HCEC 1CT (cell line): Measurements from ENCODE around the gene GALNT4.
A peak's percentile ranks its signal among the peaks of the same experiment; 100 is the strongest.

Experiments
- DNase-seq: peaks from one replicate; pipeline ENCODE4 v3.0.0-alpha.2; 2017

The GALNT4 gene

DNA sequence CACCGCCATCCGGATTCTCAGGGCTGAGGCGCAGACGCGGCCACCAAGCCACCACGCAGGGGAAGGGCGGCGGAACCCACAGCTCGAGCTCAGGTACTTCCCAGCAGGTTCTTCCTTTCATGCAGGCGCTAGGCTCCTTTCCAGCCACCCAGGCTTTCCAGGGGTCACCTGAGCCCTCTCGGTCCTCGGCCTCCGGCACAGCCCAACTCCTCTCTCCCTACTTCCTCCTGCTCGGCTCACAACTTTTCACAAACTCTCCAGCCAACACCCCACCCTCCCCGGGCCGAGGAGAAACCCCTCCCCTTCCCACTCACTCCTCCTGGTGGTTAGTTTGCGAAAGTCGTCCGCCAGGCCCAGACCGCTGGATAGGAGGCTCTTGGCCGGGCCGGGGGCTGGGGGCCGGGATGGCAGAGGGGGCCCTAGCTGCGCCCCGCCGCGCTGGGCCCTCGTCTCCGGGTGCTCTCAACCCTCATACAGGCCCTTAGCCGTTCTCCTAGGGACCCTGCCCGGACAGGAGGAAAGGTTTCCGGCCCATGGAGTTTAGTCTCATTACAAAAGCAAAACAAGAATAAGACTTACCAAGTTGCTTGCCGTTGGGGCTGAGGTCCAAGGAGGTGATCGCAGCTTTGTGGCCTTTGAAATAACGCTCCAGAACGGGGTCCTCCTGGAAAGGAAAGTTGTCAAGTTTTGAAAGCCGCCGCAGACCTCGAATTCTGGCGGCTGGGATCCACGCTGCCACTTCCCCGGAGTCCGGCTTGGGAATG, at the start of gene GALNT4:
Gene GALNT4, minus strand, starts transcription at position 256 of the 764 bp plus-strand sequence. Its CDS starts 247 bp downstream, at position 9.
- peak; percentile 81 for DNase-seq

- peak; percentile 25 for DNase-seq
Measured at GRCh38 chr12:89573051-89573810, 48.6 kb upstream of the GALNT4 start.

DNA sequence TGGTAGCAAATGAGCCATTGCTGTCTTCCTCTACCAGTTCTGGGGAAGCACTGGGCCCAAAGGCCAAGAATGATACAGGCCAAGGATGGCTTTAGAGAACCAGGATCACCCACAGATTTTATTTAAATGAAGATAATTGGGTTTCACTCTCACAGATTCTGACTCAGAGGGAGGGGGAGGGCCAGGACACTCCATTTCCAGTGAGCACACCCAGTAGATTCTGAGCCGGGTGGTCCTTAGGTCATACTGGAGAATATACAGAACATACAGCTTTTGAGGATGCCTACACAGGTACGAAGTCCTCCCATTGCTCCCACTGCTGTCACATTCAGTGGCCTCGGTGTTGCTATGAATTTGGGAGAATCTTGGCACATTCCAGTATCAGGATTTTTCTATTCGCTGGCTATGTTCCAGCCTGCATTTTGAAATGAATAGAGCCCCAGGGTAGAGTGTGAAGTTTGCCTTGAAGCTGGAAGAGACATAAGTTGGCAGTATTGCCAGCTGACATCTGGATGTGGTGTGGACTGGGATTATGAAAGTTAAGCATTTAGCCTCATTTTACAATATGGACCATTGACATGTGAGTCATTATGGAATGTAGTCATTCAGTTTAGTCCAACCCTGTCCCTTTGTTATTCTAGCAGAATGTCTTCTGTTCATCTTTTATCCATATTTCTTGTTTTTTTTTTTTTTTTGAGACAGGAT, 47.0 kb upstream of the GALNT4 start:
- DNase-seq: peak; percentile 79

DNA sequence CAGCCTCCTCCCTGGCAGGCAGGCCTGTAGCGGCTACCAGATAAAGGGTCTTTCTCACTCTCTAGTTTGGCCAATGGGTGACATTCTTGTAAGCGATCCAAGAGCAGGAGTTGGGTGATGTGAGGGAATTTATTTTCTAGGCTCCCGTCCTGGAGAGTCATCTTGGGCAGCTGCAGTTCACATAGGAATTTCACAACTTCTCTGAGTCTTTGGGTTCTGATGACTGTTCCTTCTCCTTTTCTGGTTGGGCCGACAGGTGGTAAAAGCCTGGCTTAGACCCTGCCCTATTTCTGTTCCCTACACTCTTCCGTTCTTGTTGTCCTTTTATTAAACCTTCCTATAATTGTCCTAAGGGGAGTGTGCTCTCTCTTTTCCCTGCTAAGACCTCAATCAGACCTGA, 43.9 kb upstream of the GALNT4 start:
- no peak for DNase-seq

DNA sequence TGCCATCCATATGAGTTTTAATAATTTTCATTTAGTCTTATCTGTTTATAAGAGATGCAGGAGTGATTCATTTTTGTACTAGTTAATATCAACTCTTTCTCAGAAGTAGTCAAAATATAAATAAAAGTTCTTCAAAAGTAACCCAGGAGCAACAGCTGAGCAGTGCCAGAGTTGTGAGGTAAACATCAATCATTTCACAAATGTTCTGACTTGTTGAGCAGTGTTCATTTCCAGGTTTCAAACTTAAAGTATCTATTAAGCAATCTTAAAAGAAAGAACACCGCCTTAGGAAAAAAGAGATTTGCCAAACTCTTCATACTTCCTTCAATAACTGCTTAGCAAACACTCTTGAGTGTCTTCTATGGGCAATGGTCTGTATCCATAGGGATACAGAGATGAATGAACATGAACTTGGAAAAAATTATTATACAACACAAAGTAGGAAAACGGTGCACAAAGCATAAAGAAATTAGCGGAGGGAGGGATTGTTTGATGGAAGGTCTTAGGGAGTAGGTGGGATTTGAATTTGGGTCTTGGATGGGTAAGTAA, 43.2 kb upstream of the GALNT4 start:
- DNase-seq: no peak

DNA sequence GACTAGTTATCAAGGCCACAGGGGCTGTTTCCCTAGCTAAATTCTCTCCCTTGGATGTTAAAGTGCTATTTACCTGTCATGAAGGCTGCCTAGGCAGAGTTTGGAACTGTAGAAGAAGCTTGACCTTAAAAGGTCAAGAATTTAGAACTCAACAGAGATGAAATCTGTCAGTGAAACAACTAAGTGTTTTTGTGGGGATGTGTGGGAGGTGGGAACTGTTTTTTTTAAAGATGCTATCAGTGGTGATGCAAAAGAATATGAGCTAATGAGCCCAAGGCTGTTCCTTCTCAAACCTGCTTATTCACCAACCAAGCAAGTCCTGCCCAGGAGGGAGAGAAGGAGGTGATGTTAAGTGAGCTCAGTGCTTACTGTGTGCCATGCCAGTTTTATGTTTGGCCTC, 42.0 kb upstream of the GALNT4 start:
- DNase-seq: no peak

DNA sequence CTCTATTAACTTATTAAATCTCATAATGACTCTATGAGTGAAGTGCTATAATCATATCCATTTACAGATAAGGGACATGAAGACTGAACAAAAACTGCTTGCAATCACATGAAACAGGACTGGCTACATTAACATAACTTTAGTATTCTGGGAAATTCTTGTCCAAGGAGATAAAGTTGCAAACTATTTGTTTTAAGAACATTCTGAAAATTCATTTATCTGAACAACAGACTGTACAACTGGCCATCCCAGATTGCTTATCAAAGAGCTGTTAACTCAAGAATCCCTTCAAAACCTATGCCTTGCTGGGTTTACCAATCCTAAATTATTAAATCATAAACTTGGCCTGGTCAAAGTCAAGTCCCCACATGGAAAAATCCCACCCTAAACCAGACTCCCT, 40.4 kb upstream of the GALNT4 start:
- no peak for DNase-seq

DNA sequence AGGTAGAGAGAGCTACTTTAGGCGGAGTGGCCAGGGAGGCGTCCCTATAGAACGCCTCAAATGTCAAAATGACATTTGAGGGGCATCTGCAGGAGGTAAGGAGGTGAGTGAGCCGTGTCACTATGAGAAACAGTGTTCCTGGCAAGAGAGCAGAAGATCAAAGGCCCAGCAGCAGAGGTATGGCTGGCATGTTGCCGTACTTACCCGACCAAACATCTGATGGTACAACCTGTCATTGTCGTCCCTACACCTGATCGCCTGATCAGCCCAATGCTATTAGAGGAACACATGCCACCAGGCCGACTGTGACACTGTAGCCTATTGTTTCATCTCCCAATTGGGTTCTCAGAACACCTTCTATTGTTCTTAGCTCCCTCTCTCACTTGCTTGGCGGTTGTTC, 35.2 kb upstream of the GALNT4 start:
- DNase-seq: no peak

DNA sequence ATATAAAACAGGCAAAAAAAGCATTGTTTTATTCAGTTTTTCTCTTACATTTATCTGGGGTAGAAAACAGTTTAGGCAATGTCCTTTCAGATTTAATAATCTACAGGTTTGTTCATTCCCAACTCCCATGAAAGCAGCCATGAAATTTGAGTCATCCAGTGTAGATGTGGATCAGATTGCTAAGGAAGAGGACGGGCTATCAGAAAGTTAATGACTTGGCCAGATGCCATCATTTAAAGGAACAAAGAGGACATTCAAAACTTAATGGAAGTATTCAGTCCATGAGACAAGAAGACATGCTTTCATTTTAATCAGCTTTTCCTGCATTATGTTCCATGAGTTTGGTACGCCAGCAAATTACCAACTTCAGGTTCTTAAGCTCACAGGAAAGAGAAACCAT, 32.4 kb upstream of the GALNT4 start:
- DNase-seq: no peak

GRCh38 chr12:89552376-89552775, 27.8 kb upstream of the GALNT4 start:
- DNase-seq: peak; percentile 15

DNA sequence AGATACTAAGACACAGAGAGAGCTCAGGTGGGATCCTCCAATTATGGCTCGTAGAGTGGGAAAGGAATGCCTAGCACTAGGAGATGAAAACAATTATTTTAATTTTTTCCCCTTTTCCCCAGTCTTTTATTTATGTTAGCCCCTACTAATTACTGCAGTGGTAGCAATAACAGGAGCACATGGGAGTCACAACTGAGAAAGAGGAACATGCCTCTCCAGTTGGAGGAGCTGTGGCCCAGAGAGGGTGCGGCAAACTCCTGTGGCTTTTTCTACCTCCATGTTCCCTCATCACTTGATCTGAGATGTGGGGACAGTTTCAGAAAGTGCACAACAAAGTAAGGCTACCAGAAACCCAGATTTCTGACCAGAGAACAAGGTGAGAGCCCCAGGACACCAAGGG, 27.2 kb upstream of the GALNT4 start:
- DNase-seq: no peak

DNA sequence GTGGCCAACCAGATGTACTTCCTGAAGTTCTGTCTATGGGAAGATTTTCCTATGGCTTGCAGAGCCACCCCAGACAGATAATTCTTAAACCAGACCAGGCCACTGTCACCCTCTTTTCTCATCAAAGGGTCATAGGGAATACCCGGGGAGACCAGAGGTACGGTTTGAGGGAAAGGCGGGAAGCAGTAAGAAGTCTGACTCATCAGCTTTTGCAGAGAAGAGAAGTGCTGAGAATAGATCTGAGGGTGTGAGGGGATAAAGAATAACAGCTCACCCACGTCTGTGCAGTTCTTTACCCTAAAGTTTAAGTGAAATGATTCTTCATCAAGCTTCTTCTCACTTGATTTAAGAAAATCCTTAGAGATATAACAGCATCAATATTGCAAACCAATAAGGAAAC, 22.5 kb upstream of the GALNT4 start:
- DNase-seq: no peak

DNA sequence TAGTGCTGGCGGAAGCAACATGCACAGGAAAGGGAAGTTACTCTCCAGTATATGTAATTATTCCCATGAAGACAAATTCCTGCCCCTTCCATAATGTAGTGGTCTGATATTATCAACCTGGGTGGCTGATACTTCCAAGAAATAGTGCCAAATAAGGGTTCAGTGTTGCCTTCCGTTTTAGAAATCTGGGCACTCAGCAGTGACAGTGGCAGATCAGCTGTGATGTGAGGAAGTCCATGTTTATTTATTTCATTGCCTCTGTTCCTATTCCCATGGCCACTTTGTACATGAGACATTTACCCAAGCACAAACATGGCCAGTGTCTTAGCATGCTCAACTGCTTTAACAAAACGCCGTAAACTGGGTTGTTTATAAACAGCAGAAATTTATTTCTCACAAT, 21.6 kb upstream of the GALNT4 start:
- no peak for DNase-seq

- no peak for DNase-seq
Measured at GRCh38 chr12:89544681-89545184, 20.1 kb upstream of the GALNT4 start.

DNA sequence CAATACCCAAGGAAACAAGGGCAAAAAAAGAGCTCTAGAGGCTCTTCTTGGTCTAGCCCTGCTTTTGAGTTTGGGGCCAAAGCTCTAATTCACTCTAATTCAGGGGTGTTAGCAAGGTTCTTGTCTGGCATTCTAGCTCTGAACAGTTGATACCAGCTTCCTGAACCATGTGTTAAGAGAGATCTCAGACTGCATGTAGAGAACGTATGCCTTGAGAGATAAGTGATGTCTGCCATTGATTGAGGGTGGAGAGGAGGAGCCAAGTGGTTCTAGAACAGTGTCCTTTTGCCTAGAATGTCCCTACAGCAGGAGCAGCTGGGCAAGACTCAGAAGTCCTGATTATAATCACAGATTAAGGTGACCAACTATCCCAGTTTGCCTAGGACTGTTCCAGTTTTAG, 19.4 kb upstream of the GALNT4 start:
- no peak for DNase-seq

GRCh38 chr12:89542912-89543592, 18.5 kb upstream of the GALNT4 start:
- DNase-seq: peak; percentile 79

- DNase-seq: no peak
Measured at GRCh38 chr12:89542236-89542635, 17.6 kb upstream of the GALNT4 start.

GRCh38 chr12:89540586-89540985, 16.0 kb upstream of the GALNT4 start:
- DNase-seq: no peak

DNA sequence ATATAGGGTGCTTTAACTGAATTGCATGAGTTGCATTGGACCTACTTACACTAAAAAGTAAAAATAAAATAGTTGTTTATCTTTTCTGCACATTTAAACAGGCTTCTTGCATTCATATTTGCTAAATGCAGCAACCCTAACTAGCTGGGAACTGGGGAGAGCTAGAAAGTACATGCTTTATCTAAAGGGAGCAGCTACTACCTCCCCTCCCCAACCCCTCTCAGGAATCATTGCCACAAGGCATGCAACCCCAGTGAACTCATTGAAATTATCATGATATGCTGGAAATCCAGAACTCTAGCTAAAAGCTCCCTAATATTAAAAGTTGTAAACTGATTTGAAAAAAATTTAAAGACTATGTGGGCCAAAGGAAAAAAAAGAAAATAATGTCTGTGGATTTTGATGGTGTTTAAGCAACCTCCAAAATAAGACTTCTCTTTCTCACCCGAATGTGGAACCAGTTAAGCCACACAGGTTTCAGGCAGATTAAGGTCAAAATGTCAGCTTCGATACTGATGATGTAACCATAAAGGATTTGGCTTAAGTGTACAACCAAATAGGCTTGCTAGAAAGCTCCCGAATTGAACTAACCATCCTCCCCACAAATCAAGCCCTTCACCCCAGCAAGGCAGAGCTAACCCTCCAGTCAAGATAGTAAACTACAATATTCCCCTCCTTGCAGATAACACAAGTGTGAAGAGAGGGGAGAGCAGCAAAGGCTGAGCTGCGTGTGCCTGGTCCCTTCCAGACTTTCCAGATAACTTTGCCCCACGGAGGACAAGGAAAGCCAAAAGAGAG, 15.0 kb upstream of the GALNT4 start:
- no peak for DNase-seq

GRCh38 chr12:89538897-89539296, 14.3 kb upstream of the GALNT4 start:
- no peak for DNase-seq

DNA sequence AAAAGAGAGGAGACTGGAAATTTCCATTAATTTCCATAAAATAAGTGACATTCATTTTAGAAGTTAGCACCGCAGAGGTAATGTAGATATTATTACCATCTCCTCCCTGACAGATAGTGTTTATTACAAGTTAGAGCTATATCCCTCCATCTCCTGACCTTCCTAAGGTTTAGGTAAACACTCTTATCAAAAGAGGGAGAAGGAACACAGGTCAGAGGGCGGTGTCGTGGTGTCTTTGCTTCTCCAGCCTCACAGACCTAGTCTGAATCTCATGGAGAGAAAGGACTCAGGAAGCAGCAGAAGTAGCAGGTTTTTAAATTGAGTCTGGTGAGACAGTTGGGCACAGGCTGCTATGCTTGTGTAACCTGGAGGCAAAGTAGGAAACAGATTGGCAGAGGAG, 12.8 kb upstream of the GALNT4 start:
- DNase-seq: no peak

DNA sequence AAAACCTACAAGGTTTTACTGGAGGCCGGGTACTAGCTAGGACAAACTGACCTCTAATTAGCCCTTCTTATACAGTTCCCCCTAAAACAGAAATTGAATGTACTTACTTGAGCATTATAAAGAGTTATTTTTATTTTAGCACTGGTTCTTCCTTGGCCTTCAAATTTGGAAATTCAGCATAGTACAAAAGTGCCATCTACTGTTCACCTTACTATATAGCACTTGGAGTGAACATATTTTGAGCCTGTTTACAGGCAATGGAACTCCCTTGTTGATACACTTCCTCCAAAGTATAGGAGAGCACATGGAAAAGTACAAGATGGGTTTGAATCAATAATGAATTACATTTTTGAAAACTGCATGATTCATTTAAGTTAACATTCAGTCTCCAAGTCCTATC, 5.1 kb upstream of the GALNT4 start:
- peak; percentile 51 for DNase-seq
